ENCODE results near the gene ZFP91. TPM values are rescaled to one million over a fixed set of nuclear protein-coding genes. Genes with fewer than 3 reads are reported as not detected.
A peak's percentile ranks its signal among the peaks of the same experiment; 100 is the strongest.

ZFP91 gene
- total RNA-seq, 1 experiment from 2014 or later: 58.6 TPM

DNA sequence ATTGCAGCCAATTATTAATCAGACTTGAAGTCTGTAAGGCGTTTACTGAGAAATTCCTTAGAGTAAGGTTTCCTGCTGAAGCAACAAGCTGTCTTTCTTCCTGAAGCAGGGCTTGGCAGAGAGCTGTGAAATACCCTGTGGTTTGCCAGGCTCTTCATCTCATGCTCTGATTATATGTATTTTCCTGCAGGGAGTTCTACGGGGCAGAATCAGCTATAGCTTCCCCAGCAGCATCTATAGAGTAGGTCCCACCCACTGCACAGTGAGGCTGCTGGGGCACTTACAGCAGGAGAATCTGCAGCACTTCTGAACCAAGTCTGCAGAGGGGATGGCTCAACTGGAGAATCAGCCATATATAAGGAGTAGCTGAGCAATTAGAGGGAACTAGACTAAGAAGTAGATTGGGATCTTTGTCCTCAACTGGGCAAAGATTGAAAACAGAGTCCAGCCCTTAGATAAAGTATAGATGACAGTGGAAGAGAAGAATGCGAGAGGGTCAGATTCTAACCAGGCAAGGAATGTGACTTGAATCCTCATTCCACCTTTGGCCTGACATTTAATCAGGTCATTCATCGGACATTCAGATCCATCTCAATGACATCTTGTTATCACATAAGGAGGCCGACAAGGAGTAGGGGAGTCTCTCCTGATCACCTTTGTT, 81.2 kb downstream of the ZFP91 start:
- TF ChIP-seq RAD21 (IDR thresholded peaks at IDR 0.05; ENCODE audit: low read depth): no peak
- TF ChIP-seq POLR2AphosphoS5 (IDR thresholded peaks at IDR 0.05; ENCODE audit: low read depth, low read length): no peak
- TF ChIP-seq, protein P1, sequence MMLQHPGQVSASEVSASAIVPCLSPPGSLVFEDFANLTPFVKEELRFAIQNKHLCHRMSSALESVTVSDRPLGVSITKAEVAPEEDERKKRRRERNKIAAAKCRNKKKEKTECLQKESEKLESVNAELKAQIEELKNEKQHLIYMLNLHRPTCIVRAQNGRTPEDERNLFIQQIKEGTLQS (IDR thresholded peaks at IDR 0.05): no peak
- no peak for TF ChIP-seq ZFX (IDR thresholded peaks at IDR 0.05)
- TF ChIP-seq ELF1 (IDR thresholded peaks at IDR 0.05; ENCODE audit: borderline replicate concordance, low read depth): no peak
- TF ChIP-seq EZH2 (IDR thresholded peaks at IDR 0.05): no peak
- no peak for TF ChIP-seq CEBPB (IDR thresholded peaks at IDR 0.05; ENCODE audit: low read depth)
- no peak for TF ChIP-seq SIN3A (IDR thresholded peaks at IDR 0.05; ENCODE audit: low read depth)
- no peak for TF ChIP-seq SP1 (IDR thresholded peaks at IDR 0.05; ENCODE audit: low read depth)
- TF ChIP-seq FOSL1 (IDR thresholded peaks at IDR 0.05; ENCODE audit: low read depth): no peak
- no peak for TF ChIP-seq TCF7L2 (IDR thresholded peaks at IDR 0.05; ENCODE audit: borderline replicate concordance, extremely low read depth, insufficient read depth, insufficient read length)
- no peak for TF ChIP-seq EGR1 (IDR thresholded peaks at IDR 0.05; ENCODE audit: low read depth)
- TF ChIP-seq SRF (IDR thresholded peaks at IDR 0.05; ENCODE audit: low read depth): no peak
- TF ChIP-seq, protein P2, sequence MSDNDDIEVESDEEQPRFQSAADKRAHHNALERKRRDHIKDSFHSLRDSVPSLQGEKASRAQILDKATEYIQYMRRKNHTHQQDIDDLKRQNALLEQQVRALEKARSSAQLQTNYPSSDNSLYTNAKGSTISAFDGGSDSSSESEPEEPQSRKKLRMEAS (IDR thresholded peaks at IDR 0.05): no peak
- no peak for TF ChIP-seq JUND (IDR thresholded peaks at IDR 0.05)
- TF ChIP-seq, protein P3, sequence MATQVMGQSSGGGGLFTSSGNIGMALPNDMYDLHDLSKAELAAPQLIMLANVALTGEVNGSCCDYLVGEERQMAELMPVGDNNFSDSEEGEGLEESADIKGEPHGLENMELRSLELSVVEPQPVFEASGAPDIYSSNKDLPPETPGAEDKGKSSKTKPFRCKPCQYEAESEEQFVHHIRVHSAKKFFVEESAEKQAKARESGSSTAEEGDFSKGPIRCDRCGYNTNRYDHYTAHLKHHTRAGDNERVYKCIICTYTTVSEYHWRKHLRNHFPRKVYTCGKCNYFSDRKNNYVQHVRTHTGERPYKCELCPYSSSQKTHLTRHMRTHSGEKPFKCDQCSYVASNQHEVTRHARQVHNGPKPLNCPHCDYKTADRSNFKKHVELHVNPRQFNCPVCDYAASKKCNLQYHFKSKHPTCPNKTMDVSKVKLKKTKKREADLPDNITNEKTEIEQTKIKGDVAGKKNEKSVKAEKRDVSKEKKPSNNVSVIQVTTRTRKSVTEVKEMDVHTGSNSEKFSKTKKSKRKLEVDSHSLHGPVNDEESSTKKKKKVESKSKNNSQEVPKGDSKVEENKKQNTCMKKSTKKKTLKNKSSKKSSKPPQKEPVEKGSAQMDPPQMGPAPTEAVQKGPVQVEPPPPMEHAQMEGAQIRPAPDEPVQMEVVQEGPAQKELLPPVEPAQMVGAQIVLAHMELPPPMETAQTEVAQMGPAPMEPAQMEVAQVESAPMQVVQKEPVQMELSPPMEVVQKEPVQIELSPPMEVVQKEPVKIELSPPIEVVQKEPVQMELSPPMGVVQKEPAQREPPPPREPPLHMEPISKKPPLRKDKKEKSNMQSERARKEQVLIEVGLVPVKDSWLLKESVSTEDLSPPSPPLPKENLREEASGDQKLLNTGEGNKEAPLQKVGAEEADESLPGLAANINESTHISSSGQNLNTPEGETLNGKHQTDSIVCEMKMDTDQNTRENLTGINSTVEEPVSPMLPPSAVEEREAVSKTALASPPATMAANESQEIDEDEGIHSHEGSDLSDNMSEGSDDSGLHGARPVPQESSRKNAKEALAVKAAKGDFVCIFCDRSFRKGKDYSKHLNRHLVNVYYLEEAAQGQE (IDR thresholded peaks at IDR 0.05; ENCODE audit: low read depth): no peak
- no peak for TF ChIP-seq POLR2A (IDR thresholded peaks at IDR 0.05; ENCODE audit: borderline replicate concordance, extremely low read depth, insufficient read depth, insufficient read length)
- intact Hi-C loops (cut with micrococcal nuclease): loop anchor here (10.0 kb wide), 1 partner anchor 395 kb away; no protein-coding TSS in a partner anchor
- Histone ChIP-seq H3K9ac (ENCODE audit: low read length) (no peak overlapping the region; the same call in 1 of the 2 replicates), H3K27ac (ENCODE audit: low read depth, low read length) (no peak overlapping the region), H3K79me2 (ENCODE audit: insufficient read depth, low read length) (no peaks in the 10 kb centered on the region), H3K4me2 (ENCODE audit: low read length) (peak overlapping the region; percentile 66), H3K4me3 (replicated peaks in 1 of 2; ENCODE audit: low read depth in 1 of 2, low read length in 2 of 2) (peak overlapping the region in 1 of 2 experiments; percentile 25; a peak in 1 of 4 replicates), H4K20me1 (ENCODE audit: insufficient read depth) (no peaks in the 10 kb centered on the region), H2AFZ (ENCODE audit: low read depth, low read length, poor library complexity, severe bottlenecking) (no peak overlapping the region), H3K9me2 (ENCODE audit: insufficient read depth) (no peaks in the 10 kb centered on the region), H3K4me1 (ENCODE audit: control insufficient read depth in 1 of 2, insufficient read depth in 2 of 2, low read length in 2 of 2) (peaks cover 22 to 24% of the 10 kb centered on the region in 2 experiments), H3K36me3 (ENCODE audit: control insufficient read depth in 1 of 2, insufficient read depth in 2 of 2, low read length in 2 of 2) (no peaks in the 10 kb centered on the region), H3K27me3 (ENCODE audit: insufficient read depth, low read length) (no peaks in the 10 kb centered on the region), H3K9me3 (ENCODE audit: control insufficient read depth in 1 of 2, insufficient read depth in 1 of 2, low read depth in 1 of 2, low read length in 2 of 2) (no peaks in the 10 kb centered on the region)
- CTCF ChIA-PET: interaction anchor here (1.0 to 1.7 kb wide), 3 partner anchors 16 to 129 kb away, joined by 3 to 7 read pairs (median 6); no protein-coding TSS in a partner anchor
- RAD21 ChIA-PET (ENCODE audit: low non-redundant PET in 1 of 2, low total read pairs in 2 of 2, uncharacterized antibody in 2 of 2, unreplicated experiment in 2 of 2): no interaction called here
- POLR2A ChIA-PET: no interaction called here
- no TSS peak for BruUV-seq (replicated peaks)
- peak; percentile 56 for ATAC-seq
- no peak for DNase-seq (ENCODE audit: low read depth, low spot score)
